Mesothelial cell of epicardium (in vitro differentiated cells): Measurements from ENCODE around the gene ME1. TPM values are rescaled to one million over a fixed set of nuclear protein-coding genes. Genes with fewer than 3 reads are reported as not detected.

Experiments
- DNase-seq, 2 experiments: peaks; one replicate each; pipeline ENCODE4 v3.0.0; 2021; ENCODE audit warnings: low spot score in 2 of 2; ENCODE audit not compliant: unreplicated experiment in 2 of 2
- H3K27ac Mint-ChIP-seq: 2 replicates; pipeline ENCODE4 v1.8.0; 2021; ENCODE audit warnings: mixed read lengths
- H3K27me3 Mint-ChIP-seq: 2 replicates; pipeline ENCODE4 v1.8.0; 2021; ENCODE audit warnings: low read depth, mixed read lengths
- H3K36me3 Mint-ChIP-seq: 2 replicates; pipeline ENCODE4 v1.8.0; 2021; ENCODE audit warnings: mixed read lengths
- H3K4me1 Mint-ChIP-seq: 2 replicates; pipeline ENCODE4 v1.8.0; 2021; ENCODE audit warnings: mixed read lengths
- H3K4me3 Mint-ChIP-seq: 2 replicates; pipeline ENCODE4 v1.8.0; 2021; ENCODE audit warnings: mild to moderate bottlenecking, moderate library complexity, mixed read lengths
- H3K9me3 Mint-ChIP-seq: 2 replicates; pipeline ENCODE4 v1.8.0; 2021; ENCODE audit warnings: mixed read lengths
- total RNA-seq: library from RNA; stranded (reverse); gene quantifications from 3 replicates; pipeline ENCODE4 v1.2.1, GENCODE V29; 2021
- TF ChIP-seq, protein P1 (sequence below): fragments of 200-600 bp; sonication (generic); IDR thresholded peaks from one replicate; pipeline ENCODE4 v1.5.0; 2021; ENCODE audit warnings: antibody characterized with exemption; ENCODE audit not compliant: unreplicated experiment

Gene ME1
- total RNA-seq, 1 donor from 2014 or later, result 9.0 TPM

DNA sequence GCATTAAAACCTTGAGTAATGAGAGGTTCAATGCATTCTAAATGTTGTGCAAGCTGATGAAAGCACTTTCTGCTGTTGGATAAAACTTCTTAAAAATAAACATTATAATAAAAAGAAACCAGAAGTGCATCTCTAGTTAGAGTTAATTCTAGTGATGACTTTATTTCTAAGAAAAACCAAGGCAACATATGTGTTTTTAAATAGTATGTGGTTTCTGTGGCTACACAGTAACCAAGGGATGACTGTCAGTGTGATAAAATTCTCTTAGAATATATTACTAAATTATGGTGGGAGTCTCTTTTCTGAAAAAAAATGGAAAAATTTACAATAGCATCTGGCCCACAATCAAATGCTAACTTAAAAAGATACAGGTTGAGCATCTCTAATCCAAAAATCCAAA, 117.0 kb downstream of the ME1 start:
- TF ChIP-seq, protein P1, sequence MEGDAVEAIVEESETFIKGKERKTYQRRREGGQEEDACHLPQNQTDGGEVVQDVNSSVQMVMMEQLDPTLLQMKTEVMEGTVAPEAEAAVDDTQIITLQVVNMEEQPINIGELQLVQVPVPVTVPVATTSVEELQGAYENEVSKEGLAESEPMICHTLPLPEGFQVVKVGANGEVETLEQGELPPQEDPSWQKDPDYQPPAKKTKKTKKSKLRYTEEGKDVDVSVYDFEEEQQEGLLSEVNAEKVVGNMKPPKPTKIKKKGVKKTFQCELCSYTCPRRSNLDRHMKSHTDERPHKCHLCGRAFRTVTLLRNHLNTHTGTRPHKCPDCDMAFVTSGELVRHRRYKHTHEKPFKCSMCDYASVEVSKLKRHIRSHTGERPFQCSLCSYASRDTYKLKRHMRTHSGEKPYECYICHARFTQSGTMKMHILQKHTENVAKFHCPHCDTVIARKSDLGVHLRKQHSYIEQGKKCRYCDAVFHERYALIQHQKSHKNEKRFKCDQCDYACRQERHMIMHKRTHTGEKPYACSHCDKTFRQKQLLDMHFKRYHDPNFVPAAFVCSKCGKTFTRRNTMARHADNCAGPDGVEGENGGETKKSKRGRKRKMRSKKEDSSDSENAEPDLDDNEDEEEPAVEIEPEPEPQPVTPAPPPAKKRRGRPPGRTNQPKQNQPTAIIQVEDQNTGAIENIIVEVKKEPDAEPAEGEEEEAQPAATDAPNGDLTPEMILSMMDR, result no peak
- H3K4me1 Mint-ChIP-seq, result peaks cover 10% of the 10 kb centered on the region
- H3K36me3 Mint-ChIP-seq, result peaks cover 10% of the 10 kb centered on the region
- peaks cover 12% of the 10 kb centered on the region for H3K9me3 Mint-ChIP-seq
- no peak overlapping the region for H3K4me3 Mint-ChIP-seq
- no peak for DNase-seq
- H3K27ac Mint-ChIP-seq, result no peak overlapping the region
- no peaks in the 10 kb centered on the region for H3K27me3 Mint-ChIP-seq

DNA sequence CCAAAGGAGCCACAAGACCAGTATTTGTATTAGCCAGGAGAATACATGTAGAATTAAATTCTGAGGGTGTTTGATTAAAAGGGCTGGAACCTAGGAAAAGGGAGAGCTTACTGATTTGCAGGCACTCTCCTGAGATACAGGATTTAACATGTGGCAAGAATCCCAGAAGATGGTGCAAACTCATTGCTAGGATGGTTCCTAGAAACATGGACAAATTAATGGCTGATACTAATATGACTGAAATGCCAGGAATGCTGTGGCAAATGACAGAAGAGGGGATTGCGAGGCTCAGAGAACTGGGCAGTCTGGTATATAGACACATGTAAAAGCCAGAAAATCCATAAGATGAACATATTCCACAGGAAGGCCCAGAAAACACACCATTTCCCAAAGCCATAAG, 119.6 kb downstream of the ME1 start:
- Mint-ChIP-seq H3K27me3 (no peaks in the 10 kb centered on the region), H3K4me1 (peaks cover 21% of the 10 kb centered on the region), H3K36me3 (peaks cover 3% of the 10 kb centered on the region), H3K9me3 (peaks cover 4% of the 10 kb centered on the region), H3K4me3 (no peak overlapping the region), H3K27ac (no peak overlapping the region)
- no peak for DNase-seq
- TF ChIP-seq, protein P1, result no peak

DNA sequence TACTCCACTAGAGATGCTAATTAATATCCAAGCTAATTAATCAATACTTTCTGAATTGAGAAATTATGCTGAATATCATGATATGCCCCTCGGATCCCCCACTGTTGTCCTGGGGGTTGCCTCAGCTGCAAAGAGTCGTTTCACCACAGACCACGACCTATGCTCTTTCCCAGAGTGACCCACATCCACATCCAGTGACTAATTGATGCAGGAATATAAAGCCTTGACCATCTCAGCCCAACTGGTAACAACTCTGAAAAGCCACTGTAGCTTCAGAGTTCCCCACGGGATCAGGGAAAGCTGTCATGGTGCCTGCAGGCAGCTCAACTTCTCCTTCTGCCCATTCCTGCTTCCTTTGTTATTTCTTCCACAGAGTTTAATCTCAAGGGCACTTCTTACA, 120.8 kb downstream of the ME1 start:
- H3K9me3 Mint-ChIP-seq, result peaks cover 3% of the 10 kb centered on the region
- DNase-seq, result no peak
- TF ChIP-seq, protein P1, result no peak
- no peaks in the 10 kb centered on the region for H3K27me3 Mint-ChIP-seq
- H3K4me1 Mint-ChIP-seq, result peaks cover 21% of the 10 kb centered on the region
- no peak overlapping the region for H3K27ac Mint-ChIP-seq
- H3K36me3 Mint-ChIP-seq, result peaks cover 3% of the 10 kb centered on the region
- no peak overlapping the region for H3K4me3 Mint-ChIP-seq

DNA sequence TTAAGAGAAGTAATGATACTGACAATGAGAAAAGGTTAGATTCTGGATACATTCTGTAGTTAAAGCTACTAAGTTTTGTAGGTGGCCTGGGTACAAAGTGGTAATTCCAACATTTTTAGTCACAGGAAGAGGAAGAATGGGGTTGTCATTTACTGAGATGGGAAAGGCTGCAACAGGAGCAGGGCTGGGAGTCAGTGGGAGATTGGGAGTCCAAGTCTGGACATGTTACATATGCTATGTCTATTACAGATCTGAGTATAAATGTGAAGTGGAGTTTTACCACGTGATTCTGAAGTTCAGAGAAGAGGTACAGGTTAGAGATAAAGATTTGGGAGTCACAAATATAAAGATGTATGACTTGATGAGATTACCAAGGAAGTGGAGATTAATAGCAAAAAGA, 121.5 kb downstream of the ME1 start:
- Mint-ChIP-seq H3K4me1 (peaks cover 21% of the 10 kb centered on the region), H3K36me3 (peaks cover 3% of the 10 kb centered on the region), H3K4me3 (no peak overlapping the region), H3K9me3 (peaks cover 3% of the 10 kb centered on the region), H3K27ac (peak overlapping the region; percentile 70), H3K27me3 (no peaks in the 10 kb centered on the region)
- DNase-seq, result no peak
- TF ChIP-seq, protein P1, result no peak

DNA sequence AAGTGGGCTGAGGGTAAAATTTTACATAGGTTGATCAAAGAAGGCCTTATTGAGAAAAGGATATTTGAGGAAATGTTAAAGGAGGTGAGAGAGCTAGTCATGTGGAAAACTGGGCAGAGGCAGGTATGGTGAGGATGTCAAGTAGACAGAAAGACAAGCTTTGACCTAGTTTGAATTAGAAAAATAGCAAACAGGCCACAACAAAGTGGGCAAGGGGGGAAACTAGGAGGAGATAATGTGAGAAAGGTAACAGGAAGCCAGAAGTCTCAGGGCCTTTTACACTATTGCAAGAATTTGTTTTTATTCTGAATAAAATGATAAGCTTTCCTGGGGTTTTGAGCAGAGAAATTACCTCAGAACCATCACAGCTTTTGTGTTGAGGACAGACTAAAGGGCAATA, 122.0 kb downstream of the ME1 start:
- peaks cover 3% of the 10 kb centered on the region for H3K36me3 Mint-ChIP-seq
- no peaks in the 10 kb centered on the region for H3K27me3 Mint-ChIP-seq
- peaks cover 3% of the 10 kb centered on the region for H3K9me3 Mint-ChIP-seq
- peak overlapping the region; percentile 70 for H3K27ac Mint-ChIP-seq
- no peak for DNase-seq
- TF ChIP-seq, protein P1, result no peak
- H3K4me1 Mint-ChIP-seq, result peaks cover 21% of the 10 kb centered on the region
- H3K4me3 Mint-ChIP-seq, result no peak overlapping the region

DNA sequence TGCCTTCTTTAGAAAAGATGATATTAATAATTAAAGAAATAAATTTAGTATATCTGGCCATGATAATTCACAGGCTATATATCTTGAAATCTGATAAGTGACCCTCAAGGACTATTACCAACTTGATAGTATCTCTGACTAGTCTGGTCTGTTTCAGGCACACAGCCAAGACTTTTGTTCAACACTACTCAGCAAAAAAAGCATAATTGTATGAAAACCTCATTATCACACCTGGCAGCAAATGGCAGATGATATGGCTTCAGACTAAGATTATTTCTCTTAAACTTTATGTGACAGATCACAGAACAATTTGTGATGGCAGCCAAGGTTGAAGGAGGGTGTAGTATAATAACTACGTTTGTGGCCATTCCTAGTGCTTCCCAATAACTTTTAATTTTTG, 123.0 kb downstream of the ME1 start:
- H3K4me1 Mint-ChIP-seq, result peaks cover 19% of the 10 kb centered on the region
- no peak overlapping the region for H3K4me3 Mint-ChIP-seq
- peaks cover 3% of the 10 kb centered on the region for H3K36me3 Mint-ChIP-seq
- no peak overlapping the region for H3K27ac Mint-ChIP-seq
- TF ChIP-seq, protein P1, result no peak
- peaks cover 3% of the 10 kb centered on the region for H3K9me3 Mint-ChIP-seq
- H3K27me3 Mint-ChIP-seq, result no peaks in the 10 kb centered on the region
- no peak for DNase-seq
